HFFc6 (cell line): ENCODE measurements around the gene HCRTR2. TPM values are rescaled to one million over a fixed set of nuclear protein-coding genes. Genes with fewer than 3 reads are reported as not detected.
"Not testable (repeated sequence)": the region's sequence is repeated elsewhere in the genome, so short reads cannot be mapped to it uniquely, and the experiment has no call there.

Experiments used
- DNase-seq: peaks from one replicate; pipeline ENCODE4 v3.0.0-alpha.2; 2018
- H3K27ac Mint-ChIP-seq: 2 replicates; pipeline ENCODE4 v1.8.0; 2020; ENCODE audit warnings: mild to moderate bottlenecking, mixed read lengths
- H3K27me3 Mint-ChIP-seq: 2 replicates; pipeline ENCODE4 v1.8.0; 2021; ENCODE audit warnings: mild to moderate bottlenecking, moderate library complexity, mixed read lengths; ENCODE audit not compliant: insufficient read depth
- H3K36me3 Mint-ChIP-seq: 2 replicates; pipeline ENCODE4 v1.8.0; 2021; ENCODE audit warnings: low read depth, mixed read lengths
- H3K4me1 Mint-ChIP-seq: 2 replicates; pipeline ENCODE4 v1.8.0; 2020; ENCODE audit warnings: low read depth, mixed read lengths
- H3K4me3 Mint-ChIP-seq: 2 replicates; pipeline ENCODE4 v1.8.0; 2020; ENCODE audit warnings: mild to moderate bottlenecking, moderate library complexity, mixed read lengths
- H3K9me3 Mint-ChIP-seq: 2 replicates; pipeline ENCODE4 v1.8.0; 2020; ENCODE audit warnings: mild to moderate bottlenecking, mixed read lengths
- total RNA-seq, 6 experiments: library from RNA; stranded (reverse); fragmentation: NEBNext Ultra II Directional; extraction: Animal tissue kit (Norgen Biotek cat#: 25700); gene quantifications; 2 replicates in 1 of 6; 3 replicates in 5 of 6; pipeline ENCODE4 v1.2.3, GENCODE V29; 2021
- TF ChIP-seq, protein P1 (sequence below): fragments of 200-600 bp; sonication (generic); IDR thresholded peaks from 2 replicates; pipeline ENCODE4 v1.5.0; 2021; ENCODE audit warnings: antibody characterized with exemption, mild to moderate bottlenecking

The HCRTR2 gene
- total RNA-seq, 6 experiments from 2014 or later, result not detected

DNA sequence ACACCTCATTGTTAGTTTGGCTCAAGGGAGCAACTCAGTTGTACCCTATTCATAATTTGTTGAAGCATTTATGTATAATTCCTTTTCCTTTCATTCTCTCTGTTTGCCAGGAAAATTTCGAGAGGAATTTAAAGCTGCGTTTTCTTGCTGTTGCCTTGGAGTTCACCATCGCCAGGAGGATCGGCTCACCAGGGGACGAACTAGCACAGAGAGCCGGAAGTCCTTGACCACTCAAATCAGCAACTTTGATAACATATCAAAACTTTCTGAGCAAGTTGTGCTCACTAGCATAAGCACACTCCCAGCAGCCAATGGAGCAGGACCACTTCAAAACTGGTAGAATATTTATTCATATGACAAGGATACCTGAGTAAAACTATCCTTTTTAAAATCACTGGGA lies 107.8 kb downstream of the HCRTR2 start:
- Mint-ChIP-seq H3K36me3 (no peaks in the 10 kb centered on the region), H3K4me3 (no peak overlapping the region), H3K27me3 (peaks cover under 1% of the 10 kb centered on the region), H3K9me3 (no peaks in the 10 kb centered on the region), H3K27ac (no peak overlapping the region), H3K4me1 (no peaks in the 10 kb centered on the region)
- DNase-seq, result no peak
- TF ChIP-seq, protein P1, sequence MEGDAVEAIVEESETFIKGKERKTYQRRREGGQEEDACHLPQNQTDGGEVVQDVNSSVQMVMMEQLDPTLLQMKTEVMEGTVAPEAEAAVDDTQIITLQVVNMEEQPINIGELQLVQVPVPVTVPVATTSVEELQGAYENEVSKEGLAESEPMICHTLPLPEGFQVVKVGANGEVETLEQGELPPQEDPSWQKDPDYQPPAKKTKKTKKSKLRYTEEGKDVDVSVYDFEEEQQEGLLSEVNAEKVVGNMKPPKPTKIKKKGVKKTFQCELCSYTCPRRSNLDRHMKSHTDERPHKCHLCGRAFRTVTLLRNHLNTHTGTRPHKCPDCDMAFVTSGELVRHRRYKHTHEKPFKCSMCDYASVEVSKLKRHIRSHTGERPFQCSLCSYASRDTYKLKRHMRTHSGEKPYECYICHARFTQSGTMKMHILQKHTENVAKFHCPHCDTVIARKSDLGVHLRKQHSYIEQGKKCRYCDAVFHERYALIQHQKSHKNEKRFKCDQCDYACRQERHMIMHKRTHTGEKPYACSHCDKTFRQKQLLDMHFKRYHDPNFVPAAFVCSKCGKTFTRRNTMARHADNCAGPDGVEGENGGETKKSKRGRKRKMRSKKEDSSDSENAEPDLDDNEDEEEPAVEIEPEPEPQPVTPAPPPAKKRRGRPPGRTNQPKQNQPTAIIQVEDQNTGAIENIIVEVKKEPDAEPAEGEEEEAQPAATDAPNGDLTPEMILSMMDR, result no peak

DNA sequence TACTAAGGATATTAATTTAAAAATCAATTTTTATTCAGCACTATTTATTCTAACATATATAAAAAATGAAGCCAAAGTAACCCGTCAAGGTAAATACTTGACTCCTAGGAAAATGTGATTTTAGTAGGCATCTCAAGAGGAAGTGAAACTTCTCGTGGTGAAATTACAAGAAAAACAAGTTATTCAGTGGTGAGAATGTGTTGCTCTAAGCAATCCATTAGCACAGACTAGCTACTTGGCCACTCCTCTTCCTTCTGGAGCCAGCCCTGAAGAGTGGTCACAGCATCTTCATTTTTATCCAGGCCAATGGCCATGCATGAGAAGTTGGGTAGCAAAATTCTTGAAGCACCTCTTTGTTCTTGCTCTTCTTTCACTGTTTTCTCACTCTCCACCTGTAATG lies 112.5 kb downstream of the HCRTR2 start:
- no peaks in the 10 kb centered on the region for H3K9me3 Mint-ChIP-seq
- no peaks in the 10 kb centered on the region; the same call in none of the 2 replicates for H3K27me3 Mint-ChIP-seq
- H3K4me1 Mint-ChIP-seq, result no peaks in the 10 kb centered on the region
- H3K36me3 Mint-ChIP-seq, result no peaks in the 10 kb centered on the region
- H3K4me3 Mint-ChIP-seq, result no peak overlapping the region
- H3K27ac Mint-ChIP-seq, result no peak overlapping the region
- no peak for DNase-seq
- TF ChIP-seq, protein P1, result no peak

DNA sequence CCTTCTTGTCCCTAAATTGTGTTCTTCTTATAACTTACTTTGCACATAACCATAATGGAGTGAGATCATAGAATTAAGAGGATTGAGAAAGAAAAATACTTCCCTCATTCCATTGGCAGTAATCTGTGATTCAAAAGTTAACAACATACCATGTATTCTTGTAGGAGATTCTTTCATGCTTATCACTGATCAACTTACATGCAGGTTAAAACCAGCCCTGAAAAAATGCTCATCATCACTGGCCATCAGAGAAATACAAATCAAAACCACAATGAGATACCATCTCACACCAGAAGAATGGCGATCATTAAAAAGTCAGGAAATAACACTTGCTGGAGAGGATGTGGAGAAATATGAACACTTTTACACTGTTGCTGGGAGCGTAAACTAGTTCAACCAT lies 116.4 kb downstream of the HCRTR2 start:
- Mint-ChIP-seq H3K36me3 (no peaks in the 10 kb centered on the region), H3K27ac (no peak overlapping the region), H3K4me1 (no peaks in the 10 kb centered on the region), H3K27me3 (no peaks in the 10 kb centered on the region), H3K9me3 (peaks cover 10% of the 10 kb centered on the region; the same call in 1 of the 2 replicates), H3K4me3 (no peak overlapping the region)
- no peak for DNase-seq
- TF ChIP-seq, protein P1, result no peak

DNA sequence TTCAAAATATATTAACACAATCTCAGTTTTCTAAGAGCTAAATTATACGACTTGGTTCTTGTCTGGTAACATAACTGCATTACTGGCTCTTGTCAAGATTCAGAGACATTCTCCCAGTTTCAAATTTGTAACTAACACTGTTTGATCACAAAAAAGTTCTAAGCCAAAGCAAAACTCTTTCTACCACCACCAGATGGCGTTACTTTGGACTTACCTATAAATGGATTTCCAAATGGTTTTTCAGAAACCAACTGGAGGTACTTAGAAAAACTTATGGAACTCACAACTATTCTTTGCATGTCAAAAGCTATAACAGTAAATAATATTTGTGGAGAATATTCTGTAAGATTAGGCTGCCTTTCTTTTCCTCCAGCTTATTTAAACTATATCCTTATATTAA lies 118.8 kb downstream of the HCRTR2 start:
- Mint-ChIP-seq H3K27me3 (no peaks in the 10 kb centered on the region), H3K27ac (no peak overlapping the region), H3K9me3 (peaks cover 10% of the 10 kb centered on the region; the same call in 1 of the 2 replicates), H3K36me3 (no peaks in the 10 kb centered on the region), H3K4me1 (no peaks in the 10 kb centered on the region), H3K4me3 (no peak overlapping the region)
- TF ChIP-seq, protein P1, result peak; percentile 64
- peak; percentile 11 for DNase-seq

DNA sequence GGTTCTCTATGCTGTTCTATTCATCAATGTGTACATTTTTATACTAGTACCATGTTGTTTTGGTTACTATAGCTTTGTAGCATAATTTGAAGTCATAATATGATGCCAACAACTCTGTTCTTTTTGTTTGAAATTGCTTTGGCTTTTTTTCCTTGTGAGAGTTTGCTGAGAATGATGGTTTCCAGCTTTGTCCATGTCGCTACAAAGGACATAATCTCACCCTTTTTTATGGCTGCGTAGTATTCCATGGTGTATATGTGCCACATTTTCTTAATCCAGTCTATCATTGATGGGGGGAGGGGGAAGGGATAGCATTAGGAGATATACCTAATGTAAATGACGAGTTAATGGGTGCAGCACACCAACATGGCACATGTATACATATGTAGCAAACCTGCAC lies 122.9 kb downstream of the HCRTR2 start:
- H3K27me3 Mint-ChIP-seq, DNase-seq, H3K36me3 Mint-ChIP-seq, H3K4me3 Mint-ChIP-seq, H3K27ac Mint-ChIP-seq, H3K9me3 Mint-ChIP-seq, H3K4me1 Mint-ChIP-seq: not testable (repeated sequence)

DNA sequence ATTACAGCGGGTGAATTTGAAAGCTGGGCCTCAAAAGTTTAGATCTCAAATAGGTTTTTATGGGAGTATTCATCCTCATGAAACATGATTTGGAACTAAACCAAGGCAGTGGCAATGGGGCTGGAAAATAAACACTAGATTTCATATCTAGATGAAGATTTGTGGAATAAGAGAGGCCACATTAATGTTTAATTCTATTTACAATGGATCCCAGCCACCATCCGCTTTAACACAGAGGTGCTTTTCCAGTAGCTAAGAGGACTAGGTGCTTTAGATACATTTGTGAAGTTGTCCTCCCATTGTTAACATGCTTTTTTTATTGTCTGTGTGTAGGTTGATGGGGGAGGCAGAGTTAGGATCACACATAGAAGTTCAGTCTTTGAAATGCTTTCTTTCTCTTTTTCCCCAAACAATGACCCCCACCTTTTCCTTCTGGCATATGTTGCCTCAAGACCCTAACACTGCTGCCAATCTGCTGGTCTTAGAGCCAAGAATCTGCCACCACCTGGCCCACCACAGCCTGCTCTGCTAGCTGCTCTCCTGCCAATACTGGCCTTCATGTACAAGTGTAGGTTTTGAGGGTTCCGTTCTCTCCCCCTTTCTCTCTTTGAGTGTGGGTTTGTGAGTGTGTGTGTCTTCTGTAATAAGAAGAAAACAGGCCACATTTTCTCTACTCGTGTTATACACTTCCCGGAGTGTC lies 125.1 kb downstream of the HCRTR2 start:
- TF ChIP-seq, protein P1, result no peak
- no peaks in the 10 kb centered on the region for H3K4me1 Mint-ChIP-seq
- no peak for DNase-seq
- no peak overlapping the region for H3K27ac Mint-ChIP-seq
- no peaks in the 10 kb centered on the region for H3K36me3 Mint-ChIP-seq
- H3K9me3 Mint-ChIP-seq, result no peaks in the 10 kb centered on the region; the same call in 1 of the 2 replicates
- H3K27me3 Mint-ChIP-seq, result no peaks in the 10 kb centered on the region
- no peak overlapping the region for H3K4me3 Mint-ChIP-seq
